Tibial nerve (tissue), 4 donors: ENCODE data around the gene ARSB.

Experiments used
- CTCF ChIP-seq, 5 experiments: fragments of 200-600 bp in 3 of 5; fragments of 450-650 bp in 2 of 5; sonication (generic) in 3 of 5; IDR thresholded peaks; one replicate each; pipeline ENCODE4 v1.5.1; 2016 to 2019; ENCODE audit warnings: antibody characterized with exemption in 5 of 5, mild to moderate bottlenecking in 3 of 5, moderate library complexity in 2 of 5
- EP300 ChIP-seq, 2 donors: sonication (generic); formaldehyde crosslinking; IDR thresholded peaks; one replicate each; pipeline ENCODE4 v1.6.1; 2017; ENCODE audit warnings: antibody characterized with exemption in 2 of 2, mild to moderate bottlenecking in 1 of 2
- POLR2A ChIP-seq, 2 donors: fragments of 450-650 bp; IDR thresholded peaks; one replicate each; pipeline ENCODE4 v1.6.1; 2017; ENCODE audit warnings: antibody characterized with exemption in 2 of 2, mild to moderate bottlenecking in 2 of 2, moderate library complexity in 2 of 2

- TF ChIP-seq CTCF (IDR thresholded peaks at IDR 0.05), result no peak
- TF ChIP-seq POLR2A (IDR thresholded peaks at IDR 0.05), result no peak
- no peak for TF ChIP-seq EP300 (IDR thresholded peaks at IDR 0.05)
Observed at GRCh38 chr5:78997090-78997489, 12.0 kb upstream of the ARSB start.
